Left kidney (tissue), 2 donors: Measurements from ENCODE around the gene PCBP3. TPM values are rescaled to one million over a fixed set of nuclear protein-coding genes. Genes with fewer than 3 reads are reported as not detected.
"Not testable (repeated sequence)": the region's sequence is repeated elsewhere in the genome, so short reads cannot be mapped to it uniquely, and the experiment has no call there.

Experiments
- DNase-seq: peaks from one replicate; pipeline ENCODE4 v3.0.0-alpha.2; 2013
- polyA plus RNA-seq: library from polyadenylated mRNA; unstranded; fragments of 120-200 nt; gene quantifications from one replicate; pipeline ENCODE4 v1.2.1, GENCODE V29; 2013; ENCODE audit not compliant: insufficient read length

PCBP3 gene
- polyA plus RNA-seq, 1 donor: 2.0 TPM

DNA sequence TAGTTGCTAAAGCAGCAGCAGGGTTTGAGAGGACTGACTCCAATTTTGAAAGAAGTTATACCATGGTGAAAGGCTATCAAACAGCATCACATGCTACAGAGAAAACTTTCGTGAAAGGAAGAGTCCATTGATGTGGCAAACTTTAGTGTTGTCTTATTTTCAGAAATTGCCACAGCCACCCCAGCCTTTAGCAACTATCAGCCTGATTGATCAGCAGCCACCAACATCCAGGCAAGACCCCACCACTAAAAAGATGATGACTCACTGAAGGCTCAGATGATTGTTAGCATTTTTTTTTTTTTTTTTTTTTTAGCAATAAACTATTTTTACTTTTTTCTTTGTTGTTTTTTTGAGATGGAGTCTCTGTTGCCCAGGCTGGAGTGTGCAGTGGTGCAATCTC lies 35.3 kb downstream of the PCBP3 start:
- DNase-seq: not testable (repeated sequence)

DNA sequence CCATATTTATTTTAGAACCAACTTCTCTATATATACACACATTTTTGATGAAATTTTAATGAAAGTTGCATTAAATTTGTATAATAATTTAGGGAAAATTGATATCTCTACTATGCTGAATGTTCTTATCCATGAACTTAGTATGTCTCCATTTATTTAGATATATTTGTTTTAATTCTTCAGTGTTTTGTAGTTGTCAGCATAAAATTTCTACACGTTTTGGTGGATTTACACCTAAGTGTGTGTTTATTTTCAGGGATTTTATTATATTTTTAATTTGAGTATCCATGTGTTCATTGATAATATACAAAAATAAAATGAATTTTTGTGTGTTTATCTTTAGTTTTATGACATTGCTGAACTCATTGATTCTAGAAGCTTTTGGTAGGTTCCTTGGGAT lies 36.7 kb downstream of the PCBP3 start:
- DNase-seq: no peak

DNA sequence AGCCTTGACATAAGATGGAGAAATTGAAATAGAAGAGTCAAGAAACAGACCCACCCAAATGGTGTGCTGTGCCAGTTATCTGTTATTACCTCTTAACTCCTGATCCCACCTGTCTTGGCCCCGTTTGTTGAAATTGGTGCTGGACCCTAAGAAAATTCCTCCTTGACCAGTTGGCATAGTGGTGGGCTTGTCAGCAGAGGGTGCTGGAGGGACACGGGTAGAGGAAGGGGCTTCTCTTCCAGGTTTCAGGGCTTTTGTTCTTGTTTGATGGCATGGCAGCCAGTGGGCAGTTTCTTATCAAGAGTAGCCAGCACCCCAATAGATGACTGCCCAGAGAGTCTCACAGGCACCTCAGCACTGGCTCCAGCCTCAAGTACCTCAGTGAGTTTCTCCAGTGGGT lies 51.6 kb downstream of the PCBP3 start:
- peak; percentile 18 for DNase-seq

DNA sequence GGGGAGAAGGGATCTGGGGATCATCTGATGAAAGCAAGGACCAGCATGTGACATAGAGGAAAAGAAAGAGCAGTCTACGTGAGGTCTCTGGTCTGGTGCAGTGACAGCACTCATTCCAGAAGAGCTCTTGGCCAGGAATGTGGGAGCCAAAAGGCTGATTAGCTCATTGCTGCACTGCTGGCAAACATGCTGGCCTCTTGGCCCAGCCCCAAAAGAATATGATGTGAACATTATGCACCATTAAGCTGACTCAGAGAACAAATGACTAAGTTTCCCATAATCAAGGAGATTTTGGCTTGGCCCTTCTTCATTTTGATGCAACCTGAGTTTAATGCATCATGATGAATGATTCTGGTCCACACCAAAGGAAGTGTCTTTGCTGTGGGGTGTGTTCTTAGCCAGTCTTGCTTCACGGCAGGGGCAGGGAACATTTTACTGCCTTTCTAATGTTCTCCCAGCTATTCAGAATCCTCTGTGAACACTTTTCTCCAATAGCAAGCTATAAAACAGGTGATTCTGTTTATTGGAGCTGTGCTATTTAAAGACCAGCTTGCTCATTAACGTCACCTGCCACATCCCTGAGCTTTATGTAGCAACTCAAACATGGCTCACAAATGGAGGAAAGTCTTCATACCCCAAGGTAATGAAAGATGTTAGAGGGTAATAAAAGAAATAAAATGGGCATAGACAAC lies 55.1 kb downstream of the PCBP3 start:
- no peak for DNase-seq

DNA sequence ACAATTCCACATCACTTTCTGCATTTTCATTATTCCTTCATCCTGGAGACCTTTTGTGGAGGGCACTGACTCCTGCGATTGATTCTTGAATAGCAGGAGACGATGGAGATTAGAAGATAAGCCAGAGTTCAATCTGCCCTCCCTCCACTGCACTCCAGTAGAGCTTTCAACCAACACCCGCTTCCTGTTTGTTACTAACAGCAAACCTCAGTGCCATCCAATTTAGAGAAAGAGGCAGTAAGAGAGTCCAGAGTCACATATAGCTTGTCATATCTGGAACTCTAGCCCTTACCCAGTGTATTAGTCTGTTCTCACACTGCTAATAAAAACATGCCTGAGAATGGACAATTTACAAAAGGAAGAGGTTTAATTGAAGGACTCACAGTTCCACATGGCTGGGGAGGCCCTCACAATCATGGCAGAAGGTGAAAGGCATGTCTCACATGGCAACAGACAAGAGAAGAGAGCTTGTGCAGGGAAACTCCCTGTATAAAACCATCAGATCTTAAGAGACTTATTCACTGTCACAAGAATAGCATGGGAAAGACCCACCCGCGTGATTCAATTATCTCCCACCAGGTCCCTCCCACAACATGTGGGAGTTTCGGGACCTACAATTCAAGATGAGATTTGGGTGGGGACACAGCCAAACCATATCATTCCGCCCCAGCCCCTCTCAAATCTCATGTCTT lies 55.9 kb downstream of the PCBP3 start:
- no peak for DNase-seq

DNA sequence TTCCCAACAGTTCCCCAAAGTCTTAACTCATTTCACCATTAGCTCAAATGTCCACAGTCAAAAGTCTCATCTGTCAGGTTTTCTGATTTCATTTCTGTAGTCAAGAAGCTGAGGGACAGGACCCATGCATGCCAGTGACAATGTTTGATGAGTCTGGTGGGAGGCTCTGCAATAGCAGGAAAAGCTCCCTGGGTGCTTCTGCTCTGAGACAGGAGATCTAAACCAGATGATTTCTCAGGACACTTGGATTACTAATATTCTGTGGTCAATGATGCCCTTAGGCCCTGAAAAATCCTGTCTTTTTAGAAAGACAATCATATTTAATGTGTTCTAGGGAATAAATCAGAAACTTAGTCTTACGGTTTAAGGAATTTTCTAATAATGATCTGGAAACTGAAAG lies 56.4 kb downstream of the PCBP3 start:
- no peak for DNase-seq

DNA sequence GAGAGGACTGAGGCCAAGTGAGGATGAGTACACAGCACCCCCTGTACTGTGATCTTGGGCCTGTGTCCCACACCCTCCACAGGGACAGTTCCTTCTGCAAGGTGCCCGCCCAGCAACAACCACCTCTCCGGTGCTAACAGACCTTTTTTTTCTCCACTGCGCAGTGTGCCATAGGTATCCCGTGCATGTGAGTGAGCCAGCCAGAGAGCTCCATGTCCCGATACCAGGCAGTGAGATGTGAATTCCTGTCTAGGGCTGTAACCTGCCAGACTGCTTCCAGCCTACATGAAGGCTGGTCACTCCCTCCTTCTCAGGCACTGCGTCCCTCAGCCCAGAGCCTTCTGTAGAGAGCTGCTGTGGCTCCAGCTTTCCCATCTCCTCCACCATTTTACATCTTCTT lies 56.9 kb downstream of the PCBP3 start:
- DNase-seq: no peak

DNA sequence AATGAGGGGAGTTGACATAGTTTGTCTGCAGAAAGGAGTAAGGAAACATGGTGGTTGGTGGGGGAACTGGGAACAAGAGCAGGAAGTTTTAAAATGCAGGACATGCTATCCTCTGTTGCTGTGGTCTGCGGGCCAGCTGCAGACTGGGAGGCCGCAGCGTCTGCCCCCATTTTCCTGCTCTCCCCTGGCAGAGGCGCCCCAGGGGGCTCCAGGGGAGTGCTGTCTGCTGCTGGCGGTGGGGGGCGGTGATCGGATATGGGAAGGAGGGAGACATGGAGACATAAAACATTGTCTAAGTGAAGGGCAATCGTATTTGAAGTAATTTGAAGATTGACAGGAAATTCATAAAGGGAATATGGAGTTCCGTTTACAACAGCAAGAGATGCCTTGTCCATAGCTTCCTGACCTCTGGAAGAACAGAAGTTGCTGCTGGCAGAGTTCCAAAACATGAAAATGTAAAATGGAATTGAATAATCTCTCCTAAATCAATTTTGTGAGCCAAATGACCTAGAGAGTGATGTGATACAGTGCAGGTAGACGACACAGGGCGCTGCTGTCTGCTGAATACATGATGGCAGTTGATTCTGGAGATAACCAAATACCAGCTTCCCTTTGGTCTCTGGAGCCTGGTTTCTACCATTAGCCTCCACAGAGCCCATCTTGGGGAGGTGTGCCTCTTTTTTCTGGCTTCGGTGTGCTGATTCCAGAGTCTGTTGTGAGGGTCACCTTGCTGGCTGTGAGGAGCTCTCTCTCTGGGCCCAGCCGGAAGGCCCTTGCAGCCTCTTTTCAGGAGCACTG lies 61.0 kb downstream of the PCBP3 start:
- no peak for DNase-seq

DNA sequence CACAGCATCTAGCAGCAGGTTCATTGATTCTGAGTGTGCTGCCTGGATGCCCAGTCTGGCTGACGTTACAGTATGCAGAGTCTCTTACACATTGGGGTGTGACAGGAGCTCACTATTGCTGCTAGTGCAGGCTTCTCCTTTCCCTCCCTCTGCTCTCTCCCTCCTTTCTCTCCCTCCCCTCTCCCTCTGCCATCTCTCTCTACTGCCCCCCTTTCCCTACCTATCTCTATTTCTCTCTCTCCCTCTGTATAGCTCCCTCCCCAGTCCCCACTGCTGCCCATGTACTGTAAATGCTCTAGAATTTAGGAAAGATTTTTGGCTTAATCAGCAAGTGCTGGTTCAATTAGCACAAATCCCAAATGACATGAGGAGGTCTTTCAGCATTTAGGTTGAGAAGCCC lies 62.8 kb downstream of the PCBP3 start:
- no peak for DNase-seq

DNA sequence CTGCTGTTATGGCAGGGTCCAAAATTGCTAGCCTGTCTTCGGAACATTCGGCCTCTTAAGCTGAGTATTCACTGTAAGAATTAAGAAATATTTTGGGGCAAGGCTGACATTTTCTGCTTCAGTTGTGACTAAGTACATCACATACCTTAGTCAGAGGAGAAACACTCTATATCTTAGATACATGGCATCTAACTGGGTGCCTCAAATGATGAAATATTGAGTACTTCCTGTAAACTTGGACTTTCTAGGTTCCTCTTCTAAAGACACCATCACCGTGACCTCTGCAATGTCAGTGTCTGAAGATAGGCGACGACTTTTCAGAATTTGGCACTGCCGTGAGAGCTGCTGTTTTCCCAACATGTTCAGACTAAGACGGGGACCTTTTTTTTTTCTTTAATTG lies 65.6 kb downstream of the PCBP3 start:
- no peak for DNase-seq

DNA sequence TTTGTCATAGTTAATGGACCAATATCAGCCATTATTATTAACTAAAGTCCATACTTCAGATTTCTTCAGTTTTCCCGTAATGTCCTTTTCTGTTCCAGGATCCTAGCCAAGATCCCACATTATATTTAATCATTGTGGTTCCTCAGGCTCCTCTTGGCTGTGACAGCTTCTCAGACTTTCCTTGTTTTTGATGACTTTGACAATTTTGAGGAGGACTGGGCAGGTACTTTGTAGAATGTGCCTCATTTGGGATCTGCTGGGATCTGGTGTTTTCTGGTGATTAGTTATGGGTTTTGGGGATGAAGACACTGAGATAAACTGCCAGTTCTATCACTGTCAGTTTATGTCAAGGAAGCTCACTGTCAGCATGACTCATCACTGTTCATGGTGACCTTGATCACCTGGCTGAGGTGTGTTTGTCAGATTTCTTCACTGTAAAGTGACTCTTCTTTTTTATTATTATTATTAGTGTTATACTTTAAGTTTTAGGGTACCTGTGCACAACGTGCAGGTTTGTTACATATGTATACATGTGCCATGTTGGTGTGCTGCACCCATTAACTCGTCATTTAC lies 66.3 kb downstream of the PCBP3 start:
- no peak for DNase-seq

DNA sequence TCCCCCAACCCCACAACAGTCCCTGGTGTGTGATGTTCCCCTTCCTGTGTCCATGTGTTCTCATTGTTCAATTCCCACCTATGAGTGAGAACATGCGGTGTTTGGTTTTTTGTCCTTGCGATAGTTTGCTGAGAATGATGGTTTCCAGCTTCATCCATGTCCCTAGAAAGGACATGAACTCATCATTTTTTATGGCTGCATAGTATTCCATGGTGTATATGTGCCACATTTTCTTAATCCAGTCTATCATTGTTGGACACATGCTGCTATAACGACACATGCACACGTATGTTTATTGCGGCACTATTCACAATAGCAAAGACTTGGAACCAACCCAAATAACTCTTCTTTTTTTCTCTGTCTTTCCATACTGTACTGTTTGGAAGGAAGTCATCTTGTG lies 66.8 kb downstream of the PCBP3 start:
- DNase-seq: not testable (repeated sequence)

DNA sequence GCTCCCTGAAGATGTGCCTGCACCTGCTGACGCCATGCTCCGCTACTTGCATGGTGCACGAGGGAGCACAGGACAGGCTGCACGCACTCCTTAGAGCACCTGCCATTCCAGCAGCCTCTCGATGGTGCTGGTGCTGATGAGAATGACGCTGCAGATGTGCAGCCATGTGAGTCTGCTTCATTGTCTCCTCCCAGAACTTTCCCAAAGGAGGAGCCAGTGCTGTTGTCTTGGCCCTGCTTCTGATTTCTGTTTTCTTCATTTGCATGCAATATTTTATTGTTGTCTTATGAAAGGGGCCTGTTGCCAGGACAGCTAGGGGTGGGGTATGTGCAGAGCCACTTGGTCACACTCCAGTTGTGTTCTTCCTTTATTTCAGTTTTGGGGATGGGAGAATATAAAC lies 70.1 kb downstream of the PCBP3 start:
- no peak for DNase-seq

DNA sequence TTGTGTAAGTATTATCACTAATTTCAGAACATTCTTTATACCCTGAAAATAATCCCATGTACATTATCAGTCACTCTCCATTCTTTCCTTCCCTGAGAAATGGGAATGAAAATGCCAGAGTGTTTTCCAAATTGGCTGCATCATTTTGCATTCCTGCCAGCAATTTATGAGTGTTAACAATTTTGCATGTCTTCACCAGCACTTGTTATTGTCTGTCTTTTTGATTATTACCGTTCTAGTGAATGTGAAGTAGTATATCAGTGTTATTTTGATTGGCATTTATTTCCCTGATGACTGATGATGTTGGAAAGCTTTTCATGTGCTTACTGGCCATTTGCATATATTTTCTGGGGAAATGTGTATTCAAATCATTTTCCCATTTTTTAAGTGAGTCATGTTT lies 71.9 kb downstream of the PCBP3 start:
- no peak for DNase-seq

DNA sequence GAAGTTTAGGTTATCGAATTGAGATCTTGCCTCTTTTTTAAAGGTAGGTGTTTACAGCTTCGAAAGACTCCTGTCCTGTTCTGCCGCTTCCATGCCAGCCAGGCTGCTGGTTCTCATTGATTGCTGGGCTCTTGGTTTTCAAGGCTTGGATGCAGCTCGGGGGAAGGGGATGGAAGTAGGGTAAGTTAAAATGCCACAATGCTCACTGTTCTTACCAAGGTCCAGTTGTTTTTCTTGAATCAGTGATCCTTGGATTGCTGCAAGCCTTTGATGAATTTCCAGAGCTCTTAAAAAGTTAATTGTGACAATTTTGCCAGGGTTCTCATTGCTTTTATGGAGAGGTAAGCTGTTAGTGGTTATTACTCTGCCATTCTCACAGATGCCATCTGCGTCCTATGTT lies 74.9 kb downstream of the PCBP3 start:
- DNase-seq: no peak

DNA sequence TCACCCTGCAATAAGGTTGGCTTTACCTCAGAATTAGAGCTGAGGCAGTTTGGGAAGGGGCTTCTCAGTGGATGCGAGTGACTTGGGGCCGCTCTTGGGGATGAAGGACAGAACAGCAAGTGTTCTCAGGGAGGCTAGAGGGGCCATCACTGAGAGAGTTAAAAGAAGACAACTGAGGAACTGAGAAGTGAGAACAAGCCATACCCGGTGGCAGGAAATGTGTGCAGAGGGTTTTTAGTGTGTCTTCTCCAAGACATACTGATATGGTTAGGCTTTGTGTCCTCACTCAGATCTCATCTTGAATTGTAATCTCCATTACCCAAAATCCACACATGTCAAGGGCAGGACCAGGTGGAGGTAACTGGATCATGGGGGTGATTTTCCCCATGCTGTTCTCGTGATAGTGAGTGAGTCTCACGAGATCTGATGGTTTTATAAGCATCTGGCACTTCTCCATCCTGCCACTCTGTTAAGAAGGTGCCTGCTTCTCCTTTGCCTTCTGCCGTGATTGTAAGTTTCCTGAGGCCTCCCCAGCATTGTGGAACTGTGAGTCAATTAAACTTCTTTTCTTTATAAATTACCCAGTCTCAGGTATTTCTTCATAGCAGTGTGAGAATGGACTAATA lies 75.8 kb downstream of the PCBP3 start:
- DNase-seq: no peak

DNA sequence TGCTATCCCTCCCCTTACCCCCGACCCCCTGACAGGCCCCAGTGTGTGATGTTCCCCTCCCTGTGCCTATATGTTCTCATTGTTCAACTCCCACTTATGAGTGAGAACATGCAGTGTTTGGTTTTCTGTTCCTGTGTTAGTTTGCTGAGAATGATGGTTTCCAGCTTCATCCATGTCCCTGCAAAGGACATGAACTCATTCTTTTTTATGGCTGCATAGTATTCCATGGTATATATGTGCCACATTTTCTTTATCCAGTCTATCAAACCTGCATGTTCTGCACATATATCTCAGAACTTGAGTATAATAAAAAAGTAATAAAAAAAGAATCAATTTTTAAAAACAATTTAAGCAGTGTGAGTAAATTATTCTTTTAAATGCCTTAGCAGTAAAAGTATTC lies 76.7 kb downstream of the PCBP3 start:
- DNase-seq: not testable (repeated sequence)

DNA sequence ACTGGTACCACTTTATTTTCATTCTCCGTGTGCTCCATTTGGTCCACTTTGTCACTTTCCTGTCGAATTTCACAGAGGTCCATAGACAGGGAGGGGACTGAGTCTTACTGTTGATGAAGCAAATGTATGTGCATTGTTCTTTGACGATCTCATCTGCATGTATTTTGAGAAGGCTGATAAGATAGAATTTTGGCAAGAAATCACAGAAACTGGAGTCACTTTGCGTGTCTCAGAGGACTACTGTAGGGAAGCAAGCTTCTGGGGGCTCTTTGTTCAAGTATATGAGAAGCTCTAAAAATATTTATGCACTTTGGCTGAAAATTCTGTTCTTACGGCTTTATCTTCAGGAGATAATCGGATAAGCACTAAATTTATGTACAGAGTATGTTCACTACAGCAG lies 78.1 kb downstream of the PCBP3 start:
- DNase-seq: no peak

DNA sequence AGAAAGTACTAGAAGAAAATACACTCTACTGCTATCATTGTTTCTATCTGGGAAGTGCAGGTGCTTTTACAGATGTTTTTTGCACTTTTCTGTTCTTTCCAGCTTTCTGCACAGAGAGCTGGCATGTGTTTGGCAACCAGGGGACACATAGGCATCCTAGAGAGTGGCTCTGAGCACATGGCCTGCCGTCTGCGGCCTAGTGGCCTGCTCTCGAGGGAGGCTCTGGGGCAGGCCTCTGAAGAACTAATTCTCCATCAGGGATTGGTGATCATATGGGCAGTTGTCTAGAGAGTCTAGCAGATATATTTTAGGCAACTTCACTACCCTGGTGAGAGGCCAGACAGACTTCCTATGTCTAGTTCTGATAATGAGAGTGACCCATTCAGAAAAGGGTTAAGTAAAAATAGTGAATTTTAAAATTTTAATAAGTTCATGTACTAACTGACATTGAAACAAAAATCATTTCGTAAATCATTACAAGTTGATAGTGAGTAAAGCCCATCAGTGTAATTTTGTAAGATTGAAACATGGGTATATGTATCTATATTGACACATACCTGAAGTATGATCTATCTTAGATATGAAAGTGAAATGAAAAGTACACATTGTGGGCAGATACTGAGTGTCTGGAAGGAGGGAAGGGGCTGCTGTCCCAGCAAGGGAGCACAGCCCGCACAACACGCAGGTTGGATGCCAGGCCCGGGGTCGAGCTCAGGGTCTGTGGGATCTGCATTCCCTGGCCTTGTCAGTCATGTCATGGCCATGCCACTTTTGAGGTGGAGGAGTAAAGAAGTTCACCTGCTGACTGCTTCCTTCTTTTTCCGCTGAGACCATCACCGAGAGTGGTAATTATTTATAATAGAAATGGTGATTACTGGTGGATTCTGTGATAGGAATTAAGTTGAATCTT lies 79.8 kb downstream of the PCBP3 start:
- DNase-seq: no peak

DNA sequence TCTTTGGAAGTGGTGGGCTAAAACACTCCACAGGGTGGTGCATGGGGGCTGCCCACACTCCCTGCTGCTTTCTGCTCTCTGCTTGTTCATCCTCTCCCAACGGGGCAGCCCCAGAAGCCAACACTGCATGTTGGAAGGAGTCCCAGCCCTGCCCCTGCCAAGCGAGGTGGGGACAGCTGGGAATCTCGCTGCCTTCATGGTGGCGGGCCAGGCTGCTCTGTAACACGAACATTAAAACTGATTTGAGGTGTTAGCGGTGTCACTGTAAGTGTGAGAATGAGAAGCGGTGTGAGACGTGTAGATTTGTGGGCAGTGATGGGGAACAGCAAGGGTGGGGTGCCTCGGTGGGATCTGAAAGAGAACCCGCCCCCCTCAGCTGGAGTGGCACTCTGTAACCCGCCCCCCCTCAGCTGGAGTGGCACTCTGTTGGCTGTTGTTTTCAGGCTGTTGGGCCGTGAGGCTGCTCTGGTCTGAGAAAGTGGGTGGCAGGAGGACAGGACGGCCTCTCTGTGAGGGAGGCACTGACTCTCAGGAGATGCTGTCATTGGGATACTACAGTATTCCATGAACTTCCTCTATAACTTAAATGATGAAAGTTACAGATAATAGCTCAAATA lies 80.9 kb downstream of the PCBP3 start:
- DNase-seq: no peak
